Stimulated activated CD8-positive, alpha-beta memory T cell treated with anti-CD3 and anti-CD28 coated beads, Interleukin-12 subunit alpha, Interleukin-12 subunit beta, amount 100 ng/mL, for 4 hours (primary cell): ENCODE results near the gene RNH1.

Source experiments
- DNase-seq: peaks from one replicate; pipeline ENCODE4 v3.0.0-alpha.2; 2020; ENCODE audit warnings: low read depth

The RNH1 gene

GRCh38 chr11:499201-500076, 7.6 kb downstream of the RNH1 start:
- DNase-seq, result no peak

- DNase-seq, result no peak
These were observed 8.5 kb downstream of the RNH1 start for GRCh38 chr11:498297-499181.

- no peak for DNase-seq
These were observed 9.3 kb downstream of the RNH1 start for GRCh38 chr11:497565-498296.

GRCh38 chr11:496834-497564, 10.0 kb downstream of the RNH1 start:
- no peak for DNase-seq

- DNase-seq, result no peak
These were observed 11.5 kb downstream of the RNH1 start for GRCh38 chr11:495537-495931.

GRCh38 chr11:494761-495536, 12.1 kb downstream of the RNH1 start:
- DNase-seq, result no peak

GRCh38 chr11:492427-493226, 14.4 kb downstream of the RNH1 start:
- DNase-seq, result no peak

- DNase-seq, result no peak
These were observed 15.7 kb downstream of the RNH1 start for GRCh38 chr11:491358-491757.

- DNase-seq, result no peak
These were observed 16.1 kb downstream of the RNH1 start for GRCh38 chr11:490930-491260.

- no peak for DNase-seq
These were observed 16.7 kb downstream of the RNH1 start for GRCh38 chr11:490186-490929.

GRCh38 chr11:489610-490185, 17.3 kb downstream of the RNH1 start:
- DNase-seq, result no peak

GRCh38 chr11:488992-489391, 18.1 kb downstream of the RNH1 start:
- DNase-seq, result no peak

GRCh38 chr11:488579-488978, 18.5 kb downstream of the RNH1 start:
- no peak for DNase-seq

- DNase-seq, result no peak
These were observed 19.0 kb downstream of the RNH1 start for GRCh38 chr11:488062-488461.

- DNase-seq, result no peak
These were observed 19.4 kb downstream of the RNH1 start for GRCh38 chr11:487571-488021.

- no peak for DNase-seq
These were observed 20.9 kb downstream of the RNH1 start for GRCh38 chr11:486189-486588.

GRCh38 chr11:484616-485015, 22.4 kb downstream of the RNH1 start:
- no peak for DNase-seq

- DNase-seq, result no peak
These were observed 27.7 kb downstream of the RNH1 start for GRCh38 chr11:479311-479710.
